Measurements from ENCODE around the gene CUEDC1. TPM values are rescaled to one million over a fixed set of nuclear protein-coding genes. Genes with fewer than 3 reads are reported as not detected.

Gene CUEDC1
- total and polyA plus RNA-seq, 2 of the 4 experiments (the other 2 are of a cell fraction) = 4.1 to 21.2 TPM

DNA sequence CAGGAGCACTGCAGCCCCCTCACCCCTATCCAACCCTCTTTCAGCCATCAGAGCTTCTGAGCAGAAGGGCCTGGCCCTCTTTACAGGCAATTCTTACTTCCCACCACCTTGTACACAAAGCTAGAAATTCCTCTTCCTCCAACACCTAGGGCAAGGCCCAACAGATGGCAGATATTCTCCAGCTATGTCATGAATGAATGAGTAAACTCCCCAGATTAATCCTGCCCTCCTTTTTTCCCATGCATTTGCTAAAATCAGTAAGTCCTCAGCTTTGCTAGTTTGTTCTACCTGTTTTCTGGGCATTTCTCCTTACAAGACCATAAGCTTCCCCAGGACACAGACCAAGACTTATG lies 85.0 kb downstream of the CUEDC1 start:
- Histone ChIP-seq H2BK15ac (ENCODE audit: low read depth, low read length) (peak overlapping the region; percentile 75; the same call in 2 of the 3 replicates), H3K9me3 (ENCODE audit: control insufficient read depth, insufficient read depth, low read length) (no peaks in the 10 kb centered on the region), H3K27ac (ENCODE audit: insufficient read depth, low read length) (peak overlapping the region; percentile 88), H2AK9ac (replicated peaks; ENCODE audit: low read depth, low read length, poor library complexity) (peak overlapping the region; percentile 89), H3K36me3 (ENCODE audit: control insufficient read depth, insufficient read depth, low read length) (peaks cover 25% of the 10 kb centered on the region), H4K20me1 (ENCODE audit: insufficient read depth, low read length) (no peaks in the 10 kb centered on the region), H3K14ac (replicated peaks; ENCODE audit: low read depth, low read length) (peak overlapping the region; percentile 87), H3K4me1 (ENCODE audit: control insufficient read depth, insufficient read depth, low read length) (peaks cover 46% of the 10 kb centered on the region), H3K27me3 (ENCODE audit: control insufficient read depth, insufficient read depth, low read length) (no peaks in the 10 kb centered on the region), H2AFZ (replicated peaks; ENCODE audit: low read length, poor library complexity) (peak overlapping the region; percentile 48), H2BK120ac (ENCODE audit: low read depth, low read length) (peak overlapping the region; percentile 96), H4K5ac (ENCODE audit: low read depth, low read length) (peak overlapping the region; percentile 84), H3K23ac (ENCODE audit: low read depth, low read length) (peak overlapping the region; percentile 80; the same call in 1 of the 2 replicates), H3K56ac (ENCODE audit: extremely low read depth, insufficient read depth, low read length) (peak overlapping the region; percentile 48; the same call in 1 of the 2 replicates), H3K4me3 (ENCODE audit: insufficient read depth, low read depth, low read length) (no peak overlapping the region), H3K18ac (ENCODE audit: low read depth, low read length) (peak overlapping the region; percentile 68), H4K8ac (ENCODE audit: low read depth in 2 of 2, low read length in 2 of 2) (peak overlapping the region; percentile 51 to 97), H3K4me2 (ENCODE audit: low read depth, low read length) (peak overlapping the region; percentile 45), H3K9ac (ENCODE audit: low read depth, low read length) (peak overlapping the region; percentile 38), H2BK20ac (ENCODE audit: low read depth, low read length) (peak overlapping the region; percentile 89), H3K4ac (ENCODE audit: low read depth, low read length) (peak overlapping the region; percentile 97), H3K79me1 (ENCODE audit: low read depth in 1 of 2, low read length in 2 of 2) (peaks cover 15 to 58% of the 10 kb centered on the region in 2 experiments), H4K91ac (ENCODE audit: insufficient read depth, low read depth, low read length) (peak overlapping the region; percentile 94), H3K9me1 (ENCODE audit: insufficient read depth, low read length) (peaks cover 33% of the 10 kb centered on the region), H2AK5ac (ENCODE audit: low read depth, low read length) (peak overlapping the region; percentile 99), H2BK5ac (ENCODE audit: low read depth, low read length, poor library complexity, severe bottlenecking) (peak overlapping the region; percentile 92)
- DNase-seq = peak; percentile 61
- intact Hi-C loops (cut with micrococcal nuclease) = no loop called here
- in situ Hi-C loops (cut with MboI; ENCODE audit: low sequenced_read_pairs) = loop anchor here (25.0 kb wide), 1 partner anchor 467 kb away; the partner anchor contains the start of gene TSPOAP1
- BruUV-seq (replicated peaks) = no TSS peak
- ChIA-PET CTCF (interaction anchor here (0.6 to 3.8 kb wide), 6 partner anchors 8 to 129 kb away, joined by 4 to 24 read pairs (median 6); no protein-coding TSS in a partner anchor), POLR2A (ENCODE audit: unreplicated experiment) (interaction anchor here (1.0 to 1.4 kb wide), 3 partner anchors 10 to 119 kb away, joined by 3 to 5 read pairs (median 4); no protein-coding TSS in a partner anchor)
- dilution Hi-C loops (cut with HindIII; ENCODE audit: low sequenced_read_pairs, unreplicated experiment) = loop anchor here (25.0 kb wide), 1 partner anchor 117 kb away; the partner anchor contains the start of gene VEZF1
- TF ChIP-seq, protein P1, sequence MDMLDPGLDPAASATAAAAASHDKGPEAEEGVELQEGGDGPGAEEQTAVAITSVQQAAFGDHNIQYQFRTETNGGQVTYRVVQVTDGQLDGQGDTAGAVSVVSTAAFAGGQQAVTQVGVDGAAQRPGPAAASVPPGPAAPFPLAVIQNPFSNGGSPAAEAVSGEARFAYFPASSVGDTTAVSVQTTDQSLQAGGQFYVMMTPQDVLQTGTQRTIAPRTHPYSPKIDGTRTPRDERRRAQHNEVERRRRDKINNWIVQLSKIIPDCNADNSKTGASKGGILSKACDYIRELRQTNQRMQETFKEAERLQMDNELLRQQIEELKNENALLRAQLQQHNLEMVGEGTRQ (IDR thresholded peaks at IDR 0.05; ENCODE audit: low read depth, low read length) = no peak
- no peak for TF ChIP-seq RFX5 (IDR thresholded peaks at IDR 0.05; ENCODE audit: low read depth, low read length)
- no peak for TF ChIP-seq RCOR1 (IDR thresholded peaks at IDR 0.05; ENCODE audit: insufficient replicate concordance, low read length)
- no peak for TF ChIP-seq CTCF (conservative IDR thresholded peaks at IDR 0.05; ENCODE audit: low read depth, low read length)
- TF ChIP-seq POLR2A (IDR thresholded peaks at IDR 0.05; ENCODE audit: low read depth, low read length) = no peak
- no peak for TF ChIP-seq MAFK (IDR thresholded peaks at IDR 0.05; ENCODE audit: low read depth, low read length)
- no peak for TF ChIP-seq MXI1 (IDR thresholded peaks at IDR 0.05; ENCODE audit: borderline replicate concordance, low read depth, low read length)
- ATAC-seq (ENCODE audit: low read depth) = no peak

Data from IMR-90 (cell line).